PC-3 (cell line): ENCODE results near the gene MAS1. TPM values are rescaled to one million over a fixed set of nuclear protein-coding genes. Genes with fewer than 3 reads are reported as not detected.

Experiments used
- ATAC-seq: fragments of 200-7000 bp; cut with Tn5 transposase; 2 replicates; pipeline ENCODE4 v1.9.1; 2020; ENCODE audit warnings: mild to moderate bottlenecking, moderate library complexity
- BruUV-seq: library from RNA; stranded (reverse); fragments of 400-500 nt; replicated peaks from 2 replicates; lab custom pipeline; 2021; lab: Mats Ljungman, UMichigan
- CTCF ChIA-PET: fragments of 300-600 bp; sonication (Branson Sonifier 250); formaldehyde crosslinking; loops from one replicate; lab custom pipeline; 2022; ENCODE audit warnings: antibody characterized with exemption; lab: Charles Lee
- POLR2A ChIA-PET: fragments of 300-600 bp; sonication (Branson Sonifier 250); formaldehyde crosslinking; loops from one replicate; lab custom pipeline; 2022; ENCODE audit warnings: antibody characterized with exemption; ENCODE audit not compliant: unreplicated experiment; lab: Charles Lee
- DNase-seq: peaks from one replicate; pipeline ENCODE4 v3.0.0-alpha.2; 2015
- H2AFZ ChIP-seq: fragments of 300-600 bp; sonication (generic); 2 replicates; pipeline ENCODE4 v1.6.0; 2016; ENCODE audit warnings: antibody characterized with exemption, low read length
- H3F3A ChIP-seq: fragments of 300-600 bp; sonication (generic); one replicate; pipeline ENCODE4 v1.6.0; 2017; ENCODE audit warnings: antibody characterized with exemption, low read length, control low read depth, mild to moderate bottlenecking; ENCODE audit not compliant: unreplicated experiment
- H3K27ac ChIP-seq: fragments of 300-600 bp; sonication (generic); 2 replicates; pipeline ENCODE4 v1.5.1; 2016; ENCODE audit warnings: mild to moderate bottlenecking, low read length
- H3K27me3 ChIP-seq: fragments of 300-600 bp; sonication (generic); 2 replicates; pipeline ENCODE4 v1.6.1; 2016; ENCODE audit warnings: low read length, mixed read lengths
- H3K36me3 ChIP-seq: fragments of 300-600 bp; sonication (generic); 2 replicates; pipeline ENCODE4 v1.6.1; 2016; ENCODE audit warnings: low read depth, mixed run types, low read length, mixed read lengths
- H3K4me1 ChIP-seq: fragments of 300-600 bp; sonication (generic); 2 replicates; pipeline ENCODE4 v1.5.1; 2016; ENCODE audit warnings: low read length; ENCODE audit not compliant: insufficient read depth
- H3K4me2 ChIP-seq: fragments of 300-600 bp; sonication (generic); 2 replicates; pipeline ENCODE4 v1.6.0; 2016; ENCODE audit warnings: low read length
- H3K4me3 ChIP-seq: fragments of 300-600 bp; sonication (generic); 2 replicates; pipeline ENCODE4 v1.5.1; 2016; ENCODE audit warnings: mild to moderate bottlenecking, low read length, mixed read lengths
- H3K79me2 ChIP-seq: fragments of 300-600 bp; sonication (generic); 2 replicates; pipeline ENCODE4 v1.6.1; 2017; ENCODE audit warnings: low read length, mixed read lengths
- H3K9ac ChIP-seq: fragments of 300-600 bp; sonication (generic); 2 replicates; pipeline ENCODE4 v1.6.0; 2016; ENCODE audit warnings: mild to moderate bottlenecking, low read length
- H3K9me2 ChIP-seq: fragments of 300-600 bp; sonication (generic); replicated peaks from 2 replicates; pipeline ENCODE4 v1.6.1; 2016; ENCODE audit warnings: mixed run types, low read length, mixed read lengths
- H3K9me3 ChIP-seq: fragments of 300-600 bp; sonication (generic); 2 replicates; pipeline ENCODE4 v1.6.1; 2016; ENCODE audit warnings: low read length, mixed read lengths
- H4K20me1 ChIP-seq: fragments of 300-600 bp; sonication (generic); 2 replicates; pipeline ENCODE4 v1.6.1; 2016; ENCODE audit warnings: low read length, mixed read lengths
- CTCF ChIP-seq: fragments of 300-600 bp; sonication (generic); conservative IDR thresholded peaks from 2 replicates; pipeline ENCODE4 v1.5.1; 2017; ENCODE audit warnings: antibody characterized with exemption, low read depth, mild to moderate bottlenecking, low read length
- EZH2 ChIP-seq: fragments of 300-600 bp; sonication (generic); IDR thresholded peaks from one replicate; pipeline ENCODE4 v1.6.1; 2017; ENCODE audit warnings: antibody characterized with exemption, mild to moderate bottlenecking, low read length; ENCODE audit not compliant: unreplicated experiment
- EZH2phosphoT487 ChIP-seq: fragments of 300-600 bp; sonication (generic); IDR thresholded peaks from 2 replicates; pipeline ENCODE4 v1.6.1; 2018; ENCODE audit warnings: mild to moderate bottlenecking, antibody characterized with exemption, low read length, borderline replicate concordance
- intact Hi-C: fragments of 100-400 bp; cut with micrococcal nuclease; formaldehyde crosslinking; loops from 2 replicates; pipeline ENCODE4 v1.9.0; 2023
- total RNA-seq: library from RNA; depleted of rRNA; stranded (reverse); fragments of >200 nt; gene quantifications from 2 replicates; pipeline ENCODE4 v1.2.3, GENCODE V29; 2014

The MAS1 gene
- total RNA-seq, 1 experiment from 2014 or later = not detected

- Histone ChIP-seq H3K4me2 (no peak overlapping the region), H3F3A (no peaks in the 10 kb centered on the region), H3K9ac (no peak overlapping the region), H3K9me2 (no peaks in the 10 kb centered on the region), H3K4me3 (no peak overlapping the region), H3K27me3 (no peaks in the 10 kb centered on the region), H3K36me3 (no peaks in the 10 kb centered on the region), H3K4me1 (no peaks in the 10 kb centered on the region), H2AFZ (no peak overlapping the region), H3K27ac (no peak overlapping the region), H4K20me1 (no peaks in the 10 kb centered on the region), H3K79me2 (no peaks in the 10 kb centered on the region), H3K9me3 (no peaks in the 10 kb centered on the region)
- BruUV-seq = no TSS peak
- ATAC-seq (no peak), DNase-seq (no peak)
- intact Hi-C loops = no loop called here
- ChIA-PET POLR2A (no interaction called here), CTCF (no interaction called here)
- TF ChIP-seq EZH2 (no peak), CTCF (no peak), EZH2phosphoT487 (no peak)
Observed at GRCh38 chr6:159877256-159877808, 13.5 kb upstream of the MAS1 start.

- H3K79me2 ChIP-seq = no peaks in the 10 kb centered on the region
- H3K27me3 ChIP-seq = no peaks in the 10 kb centered on the region
- intact Hi-C loops = no loop called here
- no peak overlapping the region for H3K4me2 ChIP-seq
- H2AFZ ChIP-seq = no peak overlapping the region
- no peaks in the 10 kb centered on the region for H4K20me1 ChIP-seq
- CTCF ChIA-PET = no interaction called here
- no TSS peak for BruUV-seq
- H3K4me3 ChIP-seq = no peak overlapping the region
- POLR2A ChIA-PET = no interaction called here
- no peaks in the 10 kb centered on the region for H3K36me3 ChIP-seq
- H3F3A ChIP-seq = no peaks in the 10 kb centered on the region
- DNase-seq = no peak
- H3K9me3 ChIP-seq = no peaks in the 10 kb centered on the region
- TF ChIP-seq EZH2 (no peak), CTCF (no peak), EZH2phosphoT487 (no peak)
- H3K9ac ChIP-seq = no peak overlapping the region
- ATAC-seq = no peak
- H3K9me2 ChIP-seq = no peaks in the 10 kb centered on the region
- no peaks in the 10 kb centered on the region for H3K4me1 ChIP-seq
- no peak overlapping the region for H3K27ac ChIP-seq
Observed at GRCh38 chr6:159878341-159878740, 12.4 kb upstream of the MAS1 start.

GRCh38 chr6:159879856-159880255 lies 10.9 kb upstream of the MAS1 start:
- H3F3A ChIP-seq = no peaks in the 10 kb centered on the region
- no peak overlapping the region for H3K27ac ChIP-seq
- intact Hi-C loops = no loop called here
- no peaks in the 10 kb centered on the region for H3K4me1 ChIP-seq
- no peak overlapping the region for H3K4me2 ChIP-seq
- no peak for ATAC-seq
- no peak overlapping the region for H2AFZ ChIP-seq
- CTCF ChIA-PET = no interaction called here
- TF ChIP-seq EZH2phosphoT487 (no peak), CTCF (no peak), EZH2 (no peak)
- POLR2A ChIA-PET = no interaction called here
- H4K20me1 ChIP-seq = no peaks in the 10 kb centered on the region
- H3K79me2 ChIP-seq = no peaks in the 10 kb centered on the region
- no peaks in the 10 kb centered on the region for H3K9me2 ChIP-seq
- no peaks in the 10 kb centered on the region for H3K9me3 ChIP-seq
- no peak overlapping the region for H3K4me3 ChIP-seq
- no peaks in the 10 kb centered on the region for H3K27me3 ChIP-seq
- no peak overlapping the region for H3K9ac ChIP-seq
- DNase-seq = no peak
- no TSS peak for BruUV-seq
- no peaks in the 10 kb centered on the region for H3K36me3 ChIP-seq
